Superior temporal gyrus (tissue), 1 donor: Measurements from ENCODE around the gene DALRD3.

Source experiments
- DNase-seq: peaks from one replicate; pipeline ENCODE4 v3.0.0-alpha.2; 2016; ENCODE audit errors: extremely low spot score

The DALRD3 gene

GRCh38 chr3:49005998-49006397, 12.4 kb downstream of the DALRD3 start:
- no peak for DNase-seq

- DNase-seq = no peak
Observed at GRCh38 chr3:49005303-49005680, 13.1 kb downstream of the DALRD3 start.

GRCh38 chr3:49004352-49005302, 13.8 kb downstream of the DALRD3 start:
- no peak for DNase-seq

- no peak for DNase-seq
Observed at GRCh38 chr3:49001155-49001554, 17.2 kb downstream of the DALRD3 start.

- DNase-seq = no peak
Observed at GRCh38 chr3:48999085-48999858, 19.1 kb downstream of the DALRD3 start.

GRCh38 chr3:48997714-48998637, 20.4 kb downstream of the DALRD3 start:
- no peak for DNase-seq

- DNase-seq = no peak
Observed at GRCh38 chr3:48997102-48997635, 21.2 kb downstream of the DALRD3 start.

GRCh38 chr3:48996640-48997039, 21.7 kb downstream of the DALRD3 start:
- DNase-seq = no peak

GRCh38 chr3:48993834-48994233, 24.5 kb downstream of the DALRD3 start:
- DNase-seq = no peak

- no peak for DNase-seq
Observed at GRCh38 chr3:48991851-48992545, 26.4 kb downstream of the DALRD3 start.

GRCh38 chr3:48990636-48991469, 27.5 kb downstream of the DALRD3 start:
- DNase-seq = peak; percentile 67

- DNase-seq = peak; percentile 87
Observed at GRCh38 chr3:48989796-48990635, 28.4 kb downstream of the DALRD3 start, which contains the start of gene P4HTM. Gene P4HTM, plus strand, starts transcription at chr3:48990241. Its CDS starts 16 bp downstream, at chr3:48990257.

GRCh38 chr3:48989126-48989795, 29.1 kb downstream of the DALRD3 start:
- no peak for DNase-seq

- DNase-seq = no peak
Observed at GRCh38 chr3:48985831-48986376, 32.5 kb downstream of the DALRD3 start.

- DNase-seq = no peak
Observed at GRCh38 chr3:48984663-48985062, 33.7 kb downstream of the DALRD3 start.

GRCh38 chr3:48983096-48983495, 35.3 kb downstream of the DALRD3 start:
- no peak for DNase-seq

- DNase-seq = no peak
Observed at GRCh38 chr3:48982686-48983085, 35.7 kb downstream of the DALRD3 start.

- DNase-seq = no peak
Observed at GRCh38 chr3:48982016-48982415, 36.4 kb downstream of the DALRD3 start.
